GM23248 (cell line): Measurements from ENCODE around the gene TMEM163.

Experiments used
- EZH2 ChIP-seq: fragments of 200-600 bp; sonication (generic); IDR thresholded peaks from 2 replicates; pipeline ENCODE4 v1.6.1; 2018; ENCODE audit warnings: antibody characterized with exemption, mild to moderate bottlenecking; ENCODE audit not compliant: insufficient read depth, poor library complexity, severe bottlenecking
- EZH2phosphoT487 ChIP-seq: fragments of 200-600 bp; sonication (generic); IDR thresholded peaks from 2 replicates; pipeline ENCODE4 v1.6.1; 2018; ENCODE audit warnings: antibody characterized with exemption, moderate library complexity, mild to moderate bottlenecking, low read depth; ENCODE audit not compliant: insufficient read depth

GRCh38 chr2:134583462-134583861 is 135.3 kb downstream of the TMEM163 start:
- no peak for TF ChIP-seq EZH2phosphoT487
- no peak for TF ChIP-seq EZH2
